Activated gamma-delta T cell treated with Interleukin-2 at 50 U/mL for 16 hours (primary cell): Measurements from ENCODE around the gene ANKRD31.
"Not testable (repeated sequence)": the region's sequence is repeated elsewhere in the genome, so short reads cannot be mapped to it uniquely, and the experiment has no call there.

ENCODE experiments used
- DNase-seq: peaks from one replicate; pipeline ENCODE4 v3.0.0-alpha.2; 2020

ANKRD31 gene

GRCh38 chr5:75236322-75237316, at the start of gene ANKRD31:
Gene ANKRD31 (minus strand): TSS chr5:75236878. CDS start chr5:75236686, 192 bp downstream.
- peak; percentile 87 for DNase-seq

- DNase-seq, result no peak
Observed at GRCh38 chr5:75286211-75286773, 49.6 kb upstream of the ANKRD31 start.

- DNase-seq, result no peak
Observed at GRCh38 chr5:75282581-75282980, 45.9 kb upstream of the ANKRD31 start.

- DNase-seq, result no peak
Observed at GRCh38 chr5:75281716-75282465, 45.2 kb upstream of the ANKRD31 start.

GRCh38 chr5:75279321-75279720, 42.6 kb upstream of the ANKRD31 start:
- no peak for DNase-seq

GRCh38 chr5:75277463-75277862, 40.8 kb upstream of the ANKRD31 start:
- no peak for DNase-seq

GRCh38 chr5:75275756-75276155, 39.1 kb upstream of the ANKRD31 start:
- no peak for DNase-seq

- DNase-seq, result no peak
Observed at GRCh38 chr5:75275147-75275546, 38.5 kb upstream of the ANKRD31 start.

- no peak for DNase-seq
Observed at GRCh38 chr5:75274486-75274885, 37.8 kb upstream of the ANKRD31 start.

- not testable (repeated sequence) for DNase-seq
Observed at GRCh38 chr5:75270605-75271004, 33.9 kb upstream of the ANKRD31 start.

GRCh38 chr5:75265731-75266130, 29.1 kb upstream of the ANKRD31 start:
- DNase-seq, result no peak

- no peak for DNase-seq
Observed at GRCh38 chr5:75262271-75262670, 25.6 kb upstream of the ANKRD31 start.

- DNase-seq, result no peak
Observed at GRCh38 chr5:75260708-75261107, 24.0 kb upstream of the ANKRD31 start.

- not testable (repeated sequence) for DNase-seq
Observed at GRCh38 chr5:75250452-75250851, 13.8 kb upstream of the ANKRD31 start.

- no peak for DNase-seq
Observed at GRCh38 chr5:75245023-75245422, 8.3 kb upstream of the ANKRD31 start.

GRCh38 chr5:75243510-75243909, 6.8 kb upstream of the ANKRD31 start:
- no peak for DNase-seq

GRCh38 chr5:75243100-75243499, 6.4 kb upstream of the ANKRD31 start:
- no peak for DNase-seq

- DNase-seq, result no peak
Observed at GRCh38 chr5:75242067-75242466, 5.4 kb upstream of the ANKRD31 start.

- DNase-seq, result no peak
Observed at GRCh38 chr5:75239681-75240080, 3.0 kb upstream of the ANKRD31 start.

- no peak for DNase-seq
Observed at GRCh38 chr5:75235711-75236110, 967 bp downstream of the ANKRD31 start.

GRCh38 chr5:75234251-75234650, 2.4 kb downstream of the ANKRD31 start:
- no peak for DNase-seq

- no peak for DNase-seq
Observed at GRCh38 chr5:75226916-75227315, 9.8 kb downstream of the ANKRD31 start.

- no peak for DNase-seq
Observed at GRCh38 chr5:75225506-75225905, 11.2 kb downstream of the ANKRD31 start.
